Loucy (cell line): ENCODE results near the gene SPTLC3.

ENCODE experiments used
- CTCF ChIP-seq: fragments of 200-600 bp; sonication (generic); conservative IDR thresholded peaks from 2 replicates; pipeline ENCODE4 v1.5.1; 2014; ENCODE audit warnings: mild to moderate bottlenecking, antibody characterized with exemption, low read length
- EZH2phosphoT487 ChIP-seq: fragments of 200-600 bp; IDR thresholded peaks from 2 replicates; pipeline ENCODE4 v1.6.1; 2018; ENCODE audit warnings: antibody characterized with exemption, mild to moderate bottlenecking, moderate library complexity, borderline replicate concordance

- TF ChIP-seq CTCF (no peak), EZH2phosphoT487 (no peak)
These were observed 139.2 kb downstream of the SPTLC3 start for GRCh38 chr20:13147971-13148370.
